HG03575 (cell line): ENCODE measurements around the gene PLCD1.
"Not testable (repeated sequence)": the region's sequence is repeated elsewhere in the genome, so short reads cannot be mapped to it uniquely, and the experiment has no call there.

Source experiments
- ATAC-seq: cut with Tn5 transposase; IDR thresholded peaks from one replicate; pipeline ENCODE4 v1.9.1; 2021; ENCODE audit not compliant: unreplicated experiment, insufficient number of reproducible peaks, low FRiP score; ENCODE audit errors: extremely low read depth

PLCD1 gene

DNA sequence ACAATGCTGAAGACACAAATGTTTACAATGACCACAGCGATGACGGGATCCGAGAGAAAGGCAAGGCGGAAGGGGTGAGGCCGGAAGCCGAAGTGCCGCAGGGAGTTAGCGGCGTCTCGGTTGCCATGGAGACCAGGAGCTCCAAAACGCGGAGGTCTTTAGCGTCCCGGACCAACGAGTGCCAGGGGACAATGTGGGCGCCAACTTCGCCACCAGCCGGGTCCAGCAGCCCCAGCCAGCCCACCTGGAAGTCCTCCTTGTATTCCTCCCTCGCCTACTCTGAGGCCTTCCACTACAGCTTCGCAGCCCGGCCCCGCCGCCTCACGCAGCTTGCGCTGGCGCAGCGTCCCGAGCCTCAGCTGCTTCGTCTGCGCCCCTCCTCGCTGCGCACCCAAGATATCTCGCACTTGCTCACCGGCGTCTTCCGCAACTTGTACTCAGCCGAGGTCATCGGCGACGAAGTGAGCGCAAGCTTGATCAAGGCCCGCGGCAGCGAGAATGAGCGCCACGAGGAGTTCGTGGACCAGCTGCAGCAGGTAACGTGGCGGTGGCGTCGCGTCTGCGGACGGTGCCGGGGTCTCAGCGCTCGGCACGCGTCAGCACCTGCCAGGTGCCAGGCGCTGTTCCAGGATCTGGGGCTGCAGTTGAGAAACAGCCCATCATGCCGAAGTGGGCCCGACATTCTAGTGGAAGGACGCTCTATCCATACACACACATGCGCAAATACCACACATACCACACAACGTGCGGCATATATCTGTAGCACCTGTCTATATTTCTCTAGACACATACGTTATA, 9.9 kb upstream of the PLCD1 start, which contains the start of gene DLEC1:
Gene DLEC1, plus strand, starts transcription at position 108 of the 798 bp plus-strand sequence. Its CDS starts 18 bp downstream, at position 126.
- no peak for ATAC-seq

DNA sequence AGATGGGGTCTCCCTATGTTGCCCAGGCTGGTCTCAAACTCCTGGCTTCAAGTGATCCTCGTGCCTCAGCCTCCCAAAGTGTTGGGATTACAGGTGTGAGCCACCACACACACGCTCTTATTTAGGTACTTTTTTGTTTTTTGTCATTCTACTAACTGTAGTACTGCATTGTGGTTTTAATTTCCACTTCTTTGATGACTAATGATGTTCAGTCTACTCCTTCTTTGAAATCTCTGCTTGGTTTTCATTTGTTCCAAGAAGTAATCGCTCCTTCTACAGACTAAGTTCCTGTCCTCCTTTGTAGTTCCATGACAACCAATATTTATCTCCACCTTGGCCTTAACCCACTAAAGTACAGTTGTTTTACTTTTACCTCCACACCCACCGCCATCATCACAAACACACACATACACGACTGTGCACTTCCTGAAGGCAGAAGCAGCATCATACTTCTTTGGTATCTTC, 9.0 kb upstream of the PLCD1 start:
- no peak for ATAC-seq

DNA sequence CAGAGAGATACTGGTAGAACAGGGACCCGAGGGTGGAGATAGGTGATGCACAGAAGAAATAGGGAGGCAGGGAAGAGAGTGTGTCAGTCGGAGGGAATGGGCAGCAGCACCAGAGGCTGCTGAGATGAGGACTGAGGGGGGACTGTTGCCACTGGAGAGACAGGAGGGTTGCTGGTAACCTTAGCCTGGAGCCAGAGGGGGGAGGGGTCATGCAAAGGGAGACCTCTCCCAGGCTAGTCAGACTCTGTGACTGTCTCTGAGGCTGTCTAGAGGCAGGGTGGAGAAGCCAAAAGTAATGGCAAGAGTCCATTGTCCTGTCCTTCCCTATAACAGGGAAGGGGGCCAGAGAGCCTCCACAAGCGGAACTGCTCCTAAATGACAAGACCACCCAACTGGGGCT, 7.5 kb upstream of the PLCD1 start:
- no peak for ATAC-seq

DNA sequence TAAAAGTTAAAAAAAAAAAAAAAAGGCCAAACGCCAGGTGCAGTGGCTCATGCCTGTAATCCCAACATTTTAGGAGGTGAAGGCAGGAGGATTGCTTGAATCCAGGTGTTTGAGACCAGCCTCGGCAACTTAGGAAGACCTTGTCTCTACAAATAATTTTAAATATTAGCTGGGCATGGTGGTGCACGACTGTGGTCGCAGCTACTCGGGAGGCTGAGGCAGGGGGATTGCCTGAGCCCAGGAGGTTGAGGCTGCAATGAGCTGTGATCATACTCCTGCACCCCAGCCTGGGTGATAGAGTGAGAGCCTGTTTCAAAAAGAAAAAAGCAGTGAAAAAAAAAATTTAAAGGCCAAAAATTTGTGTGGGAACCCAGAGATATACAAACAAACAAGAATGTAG, 6.8 kb upstream of the PLCD1 start:
- no peak for ATAC-seq

DNA sequence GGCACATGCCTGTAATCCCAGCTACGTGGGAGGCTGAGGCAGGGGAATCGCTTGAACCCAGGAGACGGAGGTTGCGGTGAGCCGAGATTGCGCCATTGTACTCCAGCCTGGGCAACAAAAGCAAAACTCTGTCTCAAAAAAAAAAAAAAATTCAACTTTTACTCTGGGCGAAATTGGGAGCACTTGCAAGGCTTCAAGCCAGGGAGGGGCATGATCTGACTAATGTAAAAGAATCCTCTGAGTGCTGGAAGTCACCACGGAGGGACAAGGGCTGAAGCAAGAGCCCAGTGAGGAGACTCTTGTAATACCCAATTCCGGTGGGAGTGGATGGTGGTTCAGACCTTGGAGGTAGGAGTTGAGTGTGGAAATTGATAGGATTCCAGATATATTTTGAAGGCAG, 4.9 kb upstream of the PLCD1 start:
- ATAC-seq, result not testable (repeated sequence)

DNA sequence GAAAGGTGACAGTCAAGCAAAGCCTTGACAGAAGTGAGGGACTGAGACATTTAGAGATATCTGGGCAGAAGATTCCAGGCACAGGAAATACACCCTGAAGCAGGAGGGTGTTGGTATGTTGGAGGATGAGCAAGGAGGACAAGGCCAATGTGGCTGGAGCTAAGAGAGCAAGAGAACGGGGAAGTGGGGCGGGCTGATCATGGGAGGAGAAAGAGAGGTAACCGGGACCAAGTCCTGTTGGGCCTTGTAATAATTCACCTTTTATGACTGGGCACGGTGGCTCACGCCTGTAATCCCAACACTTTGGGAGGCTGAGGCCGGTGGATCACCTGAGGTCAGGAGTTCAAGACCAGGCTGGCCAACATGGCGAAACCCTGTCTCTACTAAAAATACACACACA, 4.1 kb upstream of the PLCD1 start:
- ATAC-seq, result not testable (repeated sequence)

DNA sequence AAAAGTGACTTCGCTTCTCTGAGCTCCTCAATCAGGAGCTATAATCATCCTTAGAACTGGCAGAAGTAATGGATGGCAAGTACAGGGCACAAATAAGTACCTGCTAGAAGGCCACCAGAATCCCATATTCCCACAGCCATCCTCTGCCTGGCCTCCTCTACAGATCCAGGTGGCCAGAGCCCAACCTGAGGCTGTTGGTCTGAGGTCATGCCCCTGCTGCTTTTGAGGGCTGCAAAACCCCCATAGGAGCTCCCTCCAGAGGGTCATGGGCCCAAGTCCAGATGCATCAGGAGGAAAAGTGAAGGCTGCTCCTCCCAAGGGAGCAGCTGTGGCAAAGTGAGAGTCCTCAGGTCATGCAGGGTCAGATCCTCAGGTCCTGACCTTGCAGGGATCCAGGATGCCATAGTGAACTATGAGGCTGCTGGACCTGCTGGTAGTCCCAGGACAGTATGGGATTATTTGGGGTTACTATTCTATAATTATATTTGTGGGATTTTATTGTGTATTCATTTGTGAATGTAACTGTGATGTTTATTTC, 3.0 kb upstream of the PLCD1 start:
- ATAC-seq, result no peak

DNA sequence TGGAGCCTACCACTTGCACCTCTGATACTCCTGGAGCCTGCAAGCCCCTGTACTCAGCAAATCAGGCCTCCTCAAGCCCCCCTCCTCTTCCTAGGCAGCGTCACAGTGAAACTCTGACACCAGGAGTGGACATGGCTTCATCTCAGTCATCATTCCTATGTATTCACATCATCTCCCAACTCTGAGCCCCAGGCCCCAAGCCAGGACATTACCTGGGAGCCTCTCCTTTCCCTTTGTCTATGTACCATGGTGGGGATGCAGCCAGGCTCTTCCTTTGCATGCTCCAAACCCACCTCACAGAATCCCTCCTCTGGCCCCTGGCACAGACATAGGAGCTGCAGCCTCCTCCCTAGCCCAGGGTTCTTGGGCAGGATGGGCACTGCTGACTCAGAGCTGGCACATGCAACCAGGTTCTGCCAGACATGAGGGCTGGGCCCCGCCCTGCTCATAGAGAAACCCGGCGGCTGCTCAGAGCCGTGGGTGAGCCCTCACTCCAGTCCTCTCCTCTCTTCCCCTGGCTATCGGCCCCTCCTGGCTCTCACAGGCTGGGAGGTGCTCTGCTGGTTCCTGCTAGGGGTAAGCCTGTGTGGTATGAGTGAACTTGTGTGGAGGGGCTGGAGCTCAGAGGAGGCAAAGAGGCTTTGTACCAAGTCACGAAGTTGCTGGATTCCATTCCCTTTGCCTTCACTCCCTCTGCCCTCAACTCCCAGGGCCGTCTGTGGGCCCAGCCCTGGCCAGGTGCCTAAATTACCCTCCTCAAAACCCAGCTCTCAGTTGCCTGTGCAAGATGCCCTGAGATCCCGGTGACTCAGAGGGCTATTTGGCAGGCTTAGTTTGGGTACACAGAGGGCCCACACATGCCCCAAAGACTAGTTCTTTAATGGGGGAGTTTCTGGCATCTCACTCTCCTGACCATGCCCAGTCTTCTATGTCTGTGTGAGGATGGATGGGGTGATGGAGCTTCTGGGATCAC, 1.9 kb upstream of the PLCD1 start:
- no peak for ATAC-seq

DNA sequence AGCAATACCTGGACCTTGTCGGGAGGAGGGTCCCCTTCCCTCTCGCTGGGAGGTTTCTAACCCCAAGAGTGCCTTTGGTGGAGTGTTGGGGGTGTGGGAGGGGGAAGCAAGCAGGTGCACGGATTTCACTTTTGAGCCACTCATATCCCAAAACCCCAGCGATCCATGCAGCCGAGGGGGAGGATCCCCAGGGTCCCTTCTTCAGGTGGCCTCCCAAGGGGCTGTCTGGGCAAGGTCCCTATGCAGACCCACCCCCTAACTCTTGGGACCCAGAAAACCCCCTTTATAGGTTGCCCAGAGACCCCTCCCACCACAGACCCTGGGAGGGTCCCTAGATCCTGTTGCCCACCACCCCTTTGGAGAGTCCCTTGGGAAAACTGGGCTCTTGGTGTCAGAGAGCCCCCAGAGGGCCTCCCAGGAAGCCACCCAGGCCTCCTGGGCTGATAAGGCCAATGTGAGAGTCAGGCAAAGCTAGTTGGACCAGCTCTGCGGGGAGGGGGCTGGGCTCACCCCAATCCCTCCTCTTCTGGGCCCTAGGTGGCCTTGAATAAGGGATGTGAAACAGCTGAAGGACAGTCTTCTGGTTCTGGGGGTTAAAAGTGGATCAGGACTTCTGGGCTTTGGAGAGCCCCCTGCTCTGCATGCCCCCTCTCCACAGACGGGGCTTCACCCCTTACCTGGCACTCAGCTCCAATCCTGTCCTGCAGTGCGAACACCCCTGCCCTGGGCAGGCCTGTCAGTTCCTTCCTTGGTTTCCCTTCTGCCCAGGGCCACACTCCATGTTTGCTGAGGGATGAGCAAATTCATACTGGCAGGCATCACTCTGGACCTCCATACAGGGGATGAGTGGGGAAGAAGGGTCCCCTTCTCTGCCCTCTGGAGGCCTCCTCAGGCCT, 932 bp upstream of the PLCD1 start:
- ATAC-seq, result no peak

DNA sequence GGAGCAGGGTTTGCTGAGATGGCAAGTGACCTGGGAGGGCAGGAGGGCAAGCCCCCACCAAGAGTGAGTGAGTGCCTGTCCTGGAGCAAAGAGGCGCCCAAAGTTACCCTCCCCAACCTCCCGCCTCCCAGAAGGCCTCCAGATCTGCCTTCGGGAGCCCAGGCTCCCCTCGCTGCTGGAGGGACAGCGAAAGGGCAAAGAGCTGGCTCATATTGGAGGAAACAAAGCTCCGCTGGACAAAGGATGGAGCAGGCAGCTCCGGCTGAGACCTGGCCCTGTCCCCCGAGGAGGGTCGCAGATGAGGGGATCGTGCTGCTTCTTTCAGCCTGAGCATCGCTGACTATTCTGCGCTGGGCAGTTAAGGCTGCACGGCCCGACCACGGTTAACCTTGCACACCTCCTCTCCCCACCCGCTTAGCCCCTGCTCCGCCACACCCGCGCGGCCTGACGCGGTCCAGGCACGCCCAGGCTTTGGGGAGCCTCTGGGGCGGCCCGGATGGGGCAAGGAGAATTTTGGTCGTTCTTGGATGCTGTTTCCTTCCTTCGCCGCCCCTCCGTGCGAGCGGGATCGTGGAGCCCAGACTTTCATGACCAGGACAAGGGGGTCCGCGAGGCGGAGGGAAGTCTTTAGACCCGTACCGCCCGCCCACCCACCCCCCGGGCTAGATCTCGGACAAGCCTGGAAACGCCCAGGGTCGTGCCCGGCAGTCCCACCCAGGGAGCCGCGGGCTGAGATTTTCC, 651 bp downstream of the PLCD1 start:
- ATAC-seq, result no peak

DNA sequence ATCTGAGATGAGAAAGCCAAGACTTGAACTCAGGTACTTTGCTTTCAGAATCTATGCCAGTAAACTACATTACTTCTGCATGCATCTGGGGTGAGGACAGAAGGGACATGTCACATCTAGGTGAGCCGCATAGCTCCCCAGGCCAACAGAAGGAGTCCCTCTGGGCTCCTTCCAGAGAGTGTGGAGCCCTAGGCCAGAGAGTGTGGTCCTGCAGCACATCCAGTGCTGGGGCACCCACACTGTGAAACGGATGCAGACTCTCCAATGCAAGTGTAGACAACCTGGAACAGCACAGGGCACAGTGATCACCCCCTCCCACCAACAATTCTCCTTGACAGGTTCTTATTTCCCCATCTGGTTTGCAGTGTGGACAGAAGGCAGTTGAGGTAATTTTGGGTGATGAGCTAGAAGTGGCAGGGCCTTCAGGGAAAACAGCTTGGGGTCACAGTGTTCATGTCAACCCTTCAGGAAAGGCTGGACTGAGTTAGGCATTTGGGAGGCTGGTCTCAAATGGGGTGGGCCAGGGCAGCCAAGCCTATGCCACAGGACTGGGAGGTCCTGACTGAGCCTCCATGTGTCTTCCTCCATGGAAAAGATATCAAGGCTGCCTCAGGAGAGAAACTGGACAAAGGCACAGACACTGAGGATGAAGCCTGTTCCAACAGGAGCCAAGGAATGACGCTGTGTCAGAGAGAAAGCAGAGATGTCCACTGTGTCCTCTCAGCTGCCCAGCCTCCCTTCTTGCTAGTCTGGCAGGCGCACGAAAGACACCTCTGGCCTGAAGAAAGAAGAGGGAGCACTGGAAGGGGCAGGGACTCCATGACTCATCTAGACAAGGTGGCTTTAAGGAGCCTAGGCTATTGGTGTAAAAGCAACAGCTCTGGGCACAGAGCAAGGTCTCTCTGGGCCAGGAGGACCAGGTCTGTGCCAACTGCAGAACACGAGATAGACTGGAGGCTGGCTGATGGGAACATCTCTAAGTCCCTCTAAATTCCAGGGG, 1.7 kb downstream of the PLCD1 start:
- ATAC-seq, result no peak

DNA sequence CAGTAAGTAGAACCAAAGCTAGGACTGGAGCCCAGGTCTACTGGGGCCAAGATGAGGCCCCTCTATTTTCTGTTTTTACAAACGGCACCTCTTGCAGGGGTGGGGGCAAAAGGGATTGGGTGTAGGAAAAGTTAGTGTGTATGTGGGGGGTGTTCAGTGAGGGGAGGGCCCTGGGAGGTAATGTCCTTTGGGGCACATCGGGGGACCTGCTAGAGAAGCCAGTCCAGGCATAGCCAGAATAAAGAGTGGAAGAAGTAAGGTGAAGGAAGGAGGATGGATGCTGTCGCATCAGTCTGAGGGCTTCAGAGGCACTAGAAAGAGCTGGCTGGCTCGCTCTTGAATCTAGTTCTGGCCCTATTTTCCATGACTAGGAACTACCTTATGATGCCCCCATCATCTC, 2.6 kb downstream of the PLCD1 start:
- no peak for ATAC-seq

DNA sequence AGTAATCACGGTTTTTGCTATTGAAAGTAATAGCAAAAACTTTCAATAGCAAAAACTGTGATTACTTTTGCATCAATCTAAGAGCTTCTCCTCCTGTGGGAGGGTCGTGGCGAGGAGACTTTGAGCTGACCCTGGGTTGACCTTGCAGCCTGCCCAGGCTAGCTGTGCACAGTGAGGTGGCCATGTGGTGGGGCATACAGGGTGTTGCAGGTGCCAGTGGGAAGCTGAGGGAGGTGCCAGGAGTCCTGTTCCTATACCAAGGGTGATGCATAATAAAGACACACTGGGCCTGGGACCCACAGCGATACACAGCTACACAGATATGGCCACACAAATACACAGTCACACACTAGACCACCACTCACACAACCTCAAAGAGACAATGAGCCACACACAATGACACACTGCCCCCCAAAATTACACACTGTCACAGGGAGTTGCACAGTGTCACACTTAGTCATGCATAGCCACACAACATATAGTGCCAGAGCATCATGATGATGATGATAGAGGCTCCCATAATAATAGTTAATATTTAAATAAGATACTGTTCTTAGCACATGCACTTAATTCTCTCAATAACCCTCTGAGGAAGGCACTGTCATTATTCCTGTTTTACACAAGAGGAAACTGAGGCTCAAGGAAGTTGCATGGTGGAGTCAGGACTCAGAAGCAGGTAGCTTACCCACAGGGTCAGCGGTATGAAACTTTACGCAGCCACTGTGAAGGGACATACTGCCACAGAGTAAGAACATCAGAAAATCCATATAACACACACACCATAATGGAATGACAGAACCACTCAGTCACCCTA, 6.3 kb downstream of the PLCD1 start:
- ATAC-seq, result no peak

DNA sequence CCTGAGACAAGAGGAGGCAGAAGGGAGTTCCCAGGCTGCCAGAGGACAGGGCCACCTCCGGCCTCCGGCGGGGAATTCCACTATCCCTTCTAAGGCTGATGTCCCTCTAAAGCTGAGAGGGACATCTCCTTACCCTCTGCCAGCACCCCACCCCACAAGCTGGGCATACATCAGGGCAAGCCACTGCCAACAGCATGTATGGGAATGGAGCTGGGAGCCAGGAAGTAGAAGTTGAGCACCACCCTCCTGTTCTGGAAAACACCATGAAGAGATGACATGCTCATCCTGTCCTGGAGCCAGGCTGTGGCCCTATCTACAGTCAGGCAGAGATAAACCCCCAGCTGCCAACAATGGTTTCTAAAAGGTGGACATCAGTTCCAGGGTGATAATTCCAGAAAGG, 7.1 kb downstream of the PLCD1 start:
- ATAC-seq, result no peak

DNA sequence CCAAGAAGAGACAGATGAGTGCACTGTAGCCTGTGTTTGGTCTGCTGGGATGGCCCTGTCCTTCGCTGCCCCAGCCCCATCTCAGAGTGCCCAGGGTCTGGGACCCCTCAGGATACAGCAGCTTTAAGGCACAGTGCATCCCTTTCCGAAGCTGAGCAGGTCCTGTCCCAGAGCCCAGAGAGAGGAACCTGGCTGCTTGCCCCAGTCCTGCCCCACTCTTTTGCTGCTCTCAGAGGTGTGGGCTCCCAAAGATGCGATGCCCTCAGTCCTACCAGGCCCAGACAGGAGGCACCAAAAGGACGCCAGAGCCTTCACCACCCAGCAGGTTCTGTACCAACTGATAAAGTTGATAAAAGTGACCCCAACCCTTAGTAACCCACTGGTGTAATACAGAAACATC, 8.2 kb downstream of the PLCD1 start:
- no peak for ATAC-seq

DNA sequence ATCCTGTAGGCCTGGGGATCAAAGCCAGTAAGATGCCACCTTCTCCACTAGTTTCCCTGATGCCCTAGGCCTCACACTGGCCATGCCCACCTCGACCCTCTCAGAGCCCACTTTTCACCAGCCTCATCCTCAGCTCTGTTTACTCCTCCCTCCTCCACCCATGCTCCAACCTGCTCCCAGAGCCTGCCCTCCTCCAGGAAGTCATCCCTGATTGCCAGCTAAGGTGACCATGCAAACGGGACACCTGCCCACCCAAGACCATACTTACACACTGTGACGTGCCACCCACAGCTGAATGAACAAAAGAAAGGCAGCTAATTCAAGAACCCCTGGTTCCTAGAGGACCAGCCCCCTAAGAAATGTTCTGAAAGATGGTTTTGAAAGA, 9.1 kb downstream of the PLCD1 start:
- ATAC-seq, result no peak
